NCI-H345 (cell line): ENCODE measurements around the gene TP53INP2.
"Not testable (repeated sequence)": the region's sequence is repeated elsewhere in the genome, so short reads cannot be mapped to it uniquely, and the experiment has no call there.

ENCODE experiments used
- DNase-seq: peaks from one replicate; lab custom pipeline; 2025; lab: John Stamatoyannopoulos, UW

Gene TP53INP2

GRCh38 chr20:34722560-34722959 is 18.4 kb downstream of the TP53INP2 start:
- DNase-seq: not testable (repeated sequence)

- no peak for DNase-seq
Observed at GRCh38 chr20:34724172-34724571, 20.0 kb downstream of the TP53INP2 start.

- no peak for DNase-seq
Observed at GRCh38 chr20:34729416-34729815, 25.3 kb downstream of the TP53INP2 start.

- no peak for DNase-seq
Observed at GRCh38 chr20:34732523-34732922, 28.4 kb downstream of the TP53INP2 start.

GRCh38 chr20:34736106-34736735 is 32.1 kb downstream of the TP53INP2 start:
- no peak for DNase-seq

GRCh38 chr20:34743039-34743438 is 38.9 kb downstream of the TP53INP2 start:
- no peak for DNase-seq

GRCh38 chr20:34744340-34744739 is 40.2 kb downstream of the TP53INP2 start:
- DNase-seq: no peak

- no peak for DNase-seq
Observed at GRCh38 chr20:34744847-34745246, 40.7 kb downstream of the TP53INP2 start.

GRCh38 chr20:34746674-34747073 is 42.5 kb downstream of the TP53INP2 start:
- DNase-seq: no peak

- DNase-seq: no peak
Observed at GRCh38 chr20:34747479-34747878, 43.3 kb downstream of the TP53INP2 start.

GRCh38 chr20:34748709-34749108 is 44.6 kb downstream of the TP53INP2 start:
- no peak for DNase-seq

GRCh38 chr20:34750484-34750883 is 46.3 kb downstream of the TP53INP2 start:
- DNase-seq: no peak

GRCh38 chr20:34751453-34751852 is 47.3 kb downstream of the TP53INP2 start:
- no peak for DNase-seq

GRCh38 chr20:34753706-34754461 is 49.7 kb downstream of the TP53INP2 start:
- DNase-seq: no peak

- DNase-seq: no peak
Observed at GRCh38 chr20:34754611-34755010, 50.5 kb downstream of the TP53INP2 start.

GRCh38 chr20:34755367-34755766 is 51.2 kb downstream of the TP53INP2 start:
- DNase-seq: no peak

- no peak for DNase-seq
Observed at GRCh38 chr20:34762031-34762555, 57.9 kb downstream of the TP53INP2 start.
